ACC112 (cell line): Measurements from ENCODE around the gene NEK3.

Experiments used
- H2AFZ ChIP-seq: fragments of 200-600 bp; sonication (generic); one replicate; pipeline ENCODE4 v1.6.0; 2017; ENCODE audit warnings: antibody characterized with exemption, low read length; ENCODE audit not compliant: unreplicated experiment
- H3K27ac ChIP-seq: fragments of 200-600 bp; sonication (generic); 2 replicates; pipeline ENCODE4 v1.5.1; 2014; ENCODE audit warnings: low read depth, mild to moderate bottlenecking, antibody characterized with exemption, low read length, moderate library complexity
- H3K27me3 ChIP-seq: fragments of 200-600 bp; sonication (generic); 2 replicates; pipeline ENCODE4 v1.6.1; 2014; ENCODE audit warnings: mild to moderate bottlenecking, antibody characterized with exemption, low read length, moderate library complexity, mixed read lengths; ENCODE audit not compliant: insufficient read depth
- H3K36me3 ChIP-seq: fragments of 200-600 bp; sonication (generic); 2 replicates; pipeline ENCODE4 v1.6.1; 2016; ENCODE audit warnings: mild to moderate bottlenecking, antibody characterized with exemption, low read length, moderate library complexity, mixed read lengths; ENCODE audit not compliant: insufficient read depth
- H3K4me1 ChIP-seq: fragments of 200-600 bp; sonication (generic); one replicate; pipeline ENCODE4 v1.6.1; 2016; ENCODE audit warnings: low read length, mixed read lengths; ENCODE audit not compliant: insufficient read depth, unreplicated experiment, control insufficient read depth
- H3K4me3 ChIP-seq: fragments of 200-600 bp; sonication (generic); 2 replicates; pipeline ENCODE4 v1.5.1; 2014; ENCODE audit warnings: mild to moderate bottlenecking, low read depth, low read length
- H3K79me2 ChIP-seq: fragments of 200-600 bp; sonication (generic); one replicate; pipeline ENCODE4 v1.6.0; 2016; ENCODE audit warnings: low read length; ENCODE audit not compliant: control insufficient read depth, unreplicated experiment, insufficient read depth

NEK3 gene

GRCh38 chr13:52155177-52155576 lies 4.2 kb downstream of the NEK3 start:
- H3K4me3 ChIP-seq, result no peak overlapping the region
- peaks cover 9% of the 10 kb centered on the region for H3K4me1 ChIP-seq
- no peak overlapping the region for H2AFZ ChIP-seq
- H3K79me2 ChIP-seq, result peaks cover 11% of the 10 kb centered on the region
- H3K27ac ChIP-seq, result no peak overlapping the region
- no peaks in the 10 kb centered on the region for H3K27me3 ChIP-seq
- H3K36me3 ChIP-seq, result 0 out of 2 replicates have a peak, but pooled peaks cover 5% of the 10 kb centered on the region

DNA sequence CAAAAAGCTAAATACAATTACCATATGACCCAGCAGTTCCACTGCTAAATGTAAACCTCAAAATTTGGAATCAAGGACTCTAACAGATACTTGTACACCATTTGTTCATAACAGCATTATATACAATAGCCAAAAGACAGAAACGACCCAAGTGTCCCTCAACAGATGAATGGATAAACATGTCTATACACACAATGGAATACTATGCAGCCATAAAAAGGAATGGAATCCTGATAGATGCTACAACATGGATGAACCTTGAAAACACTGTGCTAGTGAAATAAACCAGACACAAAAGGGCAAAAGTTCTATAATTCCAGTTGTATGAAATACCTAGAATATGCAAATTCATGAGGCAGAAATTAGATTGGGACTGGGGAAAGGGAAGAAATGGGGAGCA lies 12.2 kb downstream of the NEK3 start:
- Histone ChIP-seq H3K4me1 (no peaks in the 10 kb centered on the region), H3K4me3 (no peak overlapping the region), H3K79me2 (no peaks in the 10 kb centered on the region), H3K27me3 (no peaks in the 10 kb centered on the region), H3K36me3 (0 out of 2 replicates have a peak, but pooled peaks cover 5% of the 10 kb centered on the region), H2AFZ (no peak overlapping the region), H3K27ac (no peak overlapping the region)

DNA sequence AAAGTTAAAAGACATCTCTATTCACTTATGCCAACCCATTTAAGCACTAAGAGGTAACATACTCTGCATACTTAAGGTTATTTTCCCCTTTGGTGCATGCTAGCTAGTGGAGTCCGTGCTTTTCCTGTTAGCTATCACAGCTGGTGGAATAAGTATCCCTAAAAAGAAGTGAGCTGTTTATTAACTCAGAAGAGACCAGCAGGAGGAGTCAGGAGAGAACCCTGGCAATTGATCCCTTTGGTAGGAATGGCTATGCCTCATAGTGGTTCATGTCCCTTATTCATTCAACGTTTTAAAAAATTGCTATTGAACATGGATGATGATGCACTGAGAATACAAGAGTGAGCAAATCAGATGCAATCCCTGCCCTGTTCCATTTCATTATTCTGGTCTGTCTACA lies 18.1 kb downstream of the NEK3 start:
- Histone ChIP-seq H3K79me2 (no peaks in the 10 kb centered on the region), H3K27me3 (no peaks in the 10 kb centered on the region), H3K36me3 (peaks cover 3% of the 10 kb centered on the region; the same call in 1 of the 2 replicates), H2AFZ (no peak overlapping the region), H3K4me3 (no peak overlapping the region), H3K4me1 (no peaks in the 10 kb centered on the region), H3K27ac (no peak overlapping the region)

GRCh38 chr13:52137489-52137888 lies 21.9 kb downstream of the NEK3 start:
- Histone ChIP-seq H3K4me3 (no peak overlapping the region), H3K79me2 (no peaks in the 10 kb centered on the region), H3K27me3 (no peaks in the 10 kb centered on the region), H2AFZ (no peak overlapping the region), H3K27ac (no peak overlapping the region), H3K4me1 (no peaks in the 10 kb centered on the region), H3K36me3 (peaks cover 3% of the 10 kb centered on the region)

GRCh38 chr13:52136763-52137162 lies 22.6 kb downstream of the NEK3 start:
- no peak overlapping the region for H3K27ac ChIP-seq
- no peaks in the 10 kb centered on the region for H3K4me1 ChIP-seq
- no peak overlapping the region for H2AFZ ChIP-seq

DNA sequence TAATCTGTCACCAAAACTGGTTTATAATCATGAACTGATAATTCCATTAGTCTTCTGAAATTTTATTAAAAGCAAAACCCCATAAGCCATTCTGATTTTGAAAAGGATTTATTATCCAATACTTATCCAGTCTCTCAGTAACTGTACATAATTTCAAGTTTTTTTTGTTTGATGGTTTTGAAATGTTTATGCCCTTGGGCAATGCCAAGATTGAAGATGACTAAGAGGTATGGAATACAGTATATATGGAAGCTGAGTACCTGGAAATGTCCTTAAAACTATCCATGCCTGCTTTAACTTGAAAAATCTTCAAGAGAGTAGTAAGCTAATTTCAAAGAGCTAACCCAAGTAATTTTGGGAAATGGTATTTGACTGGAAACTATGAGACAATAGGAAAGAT lies 28.8 kb downstream of the NEK3 start:
- no peak overlapping the region for H3K27ac ChIP-seq
- no peaks in the 10 kb centered on the region for H3K79me2 ChIP-seq
- H3K27me3 ChIP-seq, result no peaks in the 10 kb centered on the region
- peaks cover 8% of the 10 kb centered on the region for H3K36me3 ChIP-seq
- H3K4me3 ChIP-seq, result no peak overlapping the region
- H3K4me1 ChIP-seq, result no peaks in the 10 kb centered on the region
- H2AFZ ChIP-seq, result no peak overlapping the region

More at GRCh38 chr13:52136763-52137162, 22.6 kb downstream of the NEK3 start:
- Histone ChIP-seq H3K4me3 (no peak overlapping the region), H3K27me3 (no peaks in the 10 kb centered on the region), H3K36me3 (peaks cover 7% of the 10 kb centered on the region), H3K79me2 (no peaks in the 10 kb centered on the region)

DNA sequence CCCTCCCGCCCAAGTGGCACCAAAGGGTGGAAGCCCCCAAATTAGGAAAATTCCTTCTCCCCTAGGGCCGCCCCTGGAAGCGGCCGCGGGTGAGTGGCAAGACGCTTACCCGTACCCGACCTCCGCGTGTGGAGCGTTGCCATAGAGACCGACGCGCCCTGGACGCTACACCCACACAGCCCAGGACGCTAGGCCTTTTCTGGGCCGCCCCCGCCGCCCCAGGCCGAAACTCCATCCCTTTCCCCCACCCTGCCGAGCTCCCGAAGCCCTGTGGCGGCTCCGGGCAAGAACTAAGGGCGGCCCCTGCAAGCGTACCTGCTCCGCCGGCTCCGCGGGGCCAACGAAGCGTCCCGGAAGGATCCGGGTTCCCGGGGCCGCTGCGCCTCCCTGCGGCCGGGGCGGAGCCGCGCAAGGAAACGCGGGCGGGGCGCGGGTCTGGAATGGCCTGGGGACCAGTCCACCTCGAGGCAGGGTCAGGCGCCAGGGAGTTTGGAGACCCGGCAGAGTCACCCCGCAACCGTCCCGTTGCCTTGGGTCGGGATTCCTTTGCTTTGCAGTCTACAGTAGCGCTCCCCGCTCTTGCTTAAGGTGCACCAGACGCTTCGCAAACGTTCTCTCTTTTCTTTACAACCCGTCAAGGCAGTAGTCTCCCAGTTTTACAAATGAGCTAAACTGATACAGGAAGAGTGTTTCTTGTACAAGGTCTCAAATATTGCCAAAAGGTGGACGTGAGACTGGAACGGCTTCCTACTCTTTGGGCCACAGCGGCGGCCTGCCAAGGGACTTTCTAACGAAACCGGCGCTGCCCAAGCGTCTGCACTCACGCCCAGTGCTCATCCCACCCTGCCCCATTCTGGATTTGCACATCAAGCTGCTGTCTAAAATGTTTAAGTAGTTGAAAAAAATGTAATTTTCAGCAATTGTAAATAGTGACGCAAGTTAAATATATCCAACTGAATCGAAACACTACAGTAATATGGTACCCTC lies 30.4 kb downstream of the NEK3 start, which contains the start of gene NEK5:
Gene NEK5 (minus strand): TSS at position 360 of the 987 bp plus-strand sequence. CDS start 1,591 bp downstream, outside the sequence.
- no peaks in the 10 kb centered on the region for H3K4me1 ChIP-seq
- peak within 1 kb of the TSS; percentile 82 for H3K4me3 ChIP-seq
- H2AFZ ChIP-seq, result peak within 1 kb of the TSS; percentile 62
- no peaks in the 10 kb centered on the region for H3K27me3 ChIP-seq
- H3K36me3 ChIP-seq, result peaks cover 8% of the 10 kb centered on the region; the same call in 1 of the 2 replicates
- no peaks in the 10 kb centered on the region for H3K79me2 ChIP-seq
- H3K27ac ChIP-seq, result no peak within 1 kb of the TSS

- Histone ChIP-seq H3K4me3 (peak overlapping the region; percentile 82), H3K4me1 (no peaks in the 10 kb centered on the region), H3K79me2 (no peaks in the 10 kb centered on the region), H2AFZ (peak overlapping the region; percentile 62), H3K27ac (no peak overlapping the region), H3K27me3 (no peaks in the 10 kb centered on the region), H3K36me3 (peaks cover 8% of the 10 kb centered on the region; the same call in 1 of the 2 replicates)
These were observed 31.4 kb downstream of the NEK3 start for GRCh38 chr13:52127783-52128702.

DNA sequence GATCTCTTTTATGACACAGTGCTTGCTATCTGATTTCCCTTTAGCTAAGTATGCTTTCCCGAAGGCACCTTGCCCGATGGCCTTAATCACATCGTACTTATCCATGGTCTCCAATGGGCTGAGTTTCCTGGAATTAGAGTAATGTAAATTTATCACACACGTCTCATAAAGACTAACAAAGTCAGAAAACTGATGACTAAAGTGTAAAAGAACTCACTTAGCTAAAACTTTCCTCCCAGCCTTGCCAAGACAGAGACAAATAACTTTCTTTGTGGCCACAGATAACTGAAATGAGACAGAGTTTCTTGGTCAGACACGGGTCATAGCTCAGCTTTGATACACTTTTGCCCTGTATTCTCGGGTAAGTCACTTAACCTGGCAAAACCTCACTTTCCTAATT lies 32.0 kb downstream of the NEK3 start:
- Histone ChIP-seq H3K27ac (no peak overlapping the region), H3K4me3 (peak overlapping the region; percentile 82), H3K79me2 (no peaks in the 10 kb centered on the region), H2AFZ (no peak overlapping the region), H3K27me3 (no peaks in the 10 kb centered on the region), H3K36me3 (peaks cover 8% of the 10 kb centered on the region; the same call in 1 of the 2 replicates), H3K4me1 (no peaks in the 10 kb centered on the region)

DNA sequence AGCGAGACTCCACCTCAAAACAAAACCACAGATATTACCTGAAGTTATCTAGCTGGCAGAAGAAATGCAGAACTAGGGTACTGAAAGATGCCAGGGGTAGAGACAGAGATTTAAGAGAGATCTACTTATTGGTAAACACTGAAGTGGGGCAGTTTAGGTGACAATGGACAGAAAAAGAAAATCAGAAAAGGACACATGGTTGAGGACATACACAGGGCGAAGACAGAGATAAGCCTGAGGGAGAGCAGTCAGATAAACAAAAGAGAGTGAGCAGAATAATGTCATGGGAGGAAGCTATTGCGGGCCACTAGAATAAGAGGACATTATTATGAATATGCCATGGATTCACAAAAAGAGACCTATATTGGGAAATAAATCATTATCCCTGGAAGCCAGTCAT lies 33.9 kb downstream of the NEK3 start:
- Histone ChIP-seq H2AFZ (no peak overlapping the region), H3K27ac (no peak overlapping the region), H3K4me1 (no peaks in the 10 kb centered on the region), H3K36me3 (no peaks in the 10 kb centered on the region), H3K4me3 (no peak overlapping the region), H3K27me3 (no peaks in the 10 kb centered on the region), H3K79me2 (no peaks in the 10 kb centered on the region)
